Heart right ventricle (tissue), 16 donors: ENCODE data around the gene EIPR1. TPM values are rescaled to one million over a fixed set of nuclear protein-coding genes. Genes with fewer than 3 reads are reported as not detected.

ENCODE experiments used
- ATAC-seq, 8 donors: fragments of 200-7000 bp; cut with Tn5 transposase; one replicate each; pipeline ENCODE4 v1.9.1; 2020; ENCODE audit warnings: mild to moderate bottlenecking in 8 of 8, moderate library complexity in 8 of 8, moderate number of reproducible peaks in 1 of 8
- DNase-seq, 2 donors: peaks; one replicate each; pipeline ENCODE4 v3.0.0-alpha.2; 2020
- H3K27ac ChIP-seq, 10 donors: fragments of 200-600 bp; sonication (generic) in 2 of 10; one replicate each; pipeline versions ENCODE4 v1.5.0 to v1.8.0; 2020 to 2022; ENCODE audit warnings: mild to moderate bottlenecking in 3 of 10
- H3K27me3 ChIP-seq, 7 donors: fragments of 200-600 bp; one replicate each; pipeline ENCODE4 v1.8.0; 2021 to 2022; ENCODE audit warnings: mild to moderate bottlenecking in 2 of 7
- H3K36me3 ChIP-seq, 9 donors: fragments of 200-600 bp; sonication (generic) in 1 of 9; one replicate each; pipeline versions ENCODE4 v1.5.0 to v1.8.0; 2020 to 2022; ENCODE audit warnings: mild to moderate bottlenecking in 2 of 9
- H3K4me1 ChIP-seq, 9 donors: fragments of 200-600 bp; sonication (generic) in 1 of 9; one replicate each; pipeline versions ENCODE4 v1.5.0 to v1.8.0; 2020 to 2022; ENCODE audit warnings: mild to moderate bottlenecking in 4 of 9
- H3K4me3 ChIP-seq, 10 donors: fragments of 200-600 bp; sonication (generic) in 2 of 10; one replicate each; pipeline versions ENCODE4 v1.5.0 to v1.8.0; 2020 to 2022; ENCODE audit warnings: mild to moderate bottlenecking in 7 of 10, moderate library complexity in 2 of 10
- H3K9me3 ChIP-seq, 11 donors: fragments of 200-600 bp in 10 of 11; sonication (generic) in 2 of 11; one replicate each; pipeline versions ENCODE4 v1.5.0 to v1.8.0; 2013 to 2022; ENCODE audit warnings: mild to moderate bottlenecking in 2 of 11, control low read depth in 1 of 11, moderate library complexity in 1 of 11
- WGBS, 2 donors: extraction: QIAGEN DNeasy Blood & Tissue Kit; methylation state at CpG; one replicate each; pipeline ENCODE4 v1.1.7; 2013; ENCODE audit warnings: inconsistent platforms in 1 of 2; 5-methylcytosine and 5-hydroxymethylcytosine counted together
- intact Hi-C, 10 donors: fragments of 100-400 bp; cut with DNase I; formaldehyde crosslinking; loops; one replicate each; pipeline versions ENCODE4 v1.11.1 to v1.14.2; 2022
- polyA plus RNA-seq, 2 donors: library from polyadenylated mRNA; stranded (reverse); fragments of 200-250 nt; gene quantifications; one replicate each; pipeline ENCODE4 v1.2.3, GENCODE V29; 2013
- total RNA-seq, 10 donors: library from RNA; stranded (reverse); fragmentation: NEBNext Ultra II Directional in 3 of 10; extraction: Animal tissue kit (Norgen Biotek cat#: 25700) in 3 of 10; gene quantifications; one replicate each; pipeline versions ENCODE4 v1.2.1 to v1.2.4, GENCODE V29; 2021 to 2023
- TF ChIP-seq, protein P1 (sequence below), 9 donors: fragments of 200-600 bp; sonication (generic) in 2 of 9; IDR thresholded peaks; one replicate each; pipeline versions ENCODE4 v1.5.0 to v1.8.0; 2021 to 2022; ENCODE audit warnings: antibody characterized with exemption in 9 of 9, mild to moderate bottlenecking in 5 of 9, moderate library complexity in 1 of 9
- donor health status: Arrhythmogenic right ventricular cardiomyopathy.
- donor health status: ischemic (EF 13 %, LVEDD 7.1; RV severe dilation, severe dysfunction).
- donor health status: healthy with polysubstance abuse.
- donor health status: DM: no; HTN: yes; CAD: no.
- donor health status: DM: no; HTN: no; CAD: no.
- donor health status: ischemic (EF 25% LVEDD 6.9; RV normal size, moderate dysfunction).
- donor health status: ischemic (EF 25% LVEDD 5.7; RV mildly dilated, moderate dysfunction).
- donor health status: healthy.
- donor health status: DM: yes; HTN: yes; CAD: no.
- donor health status: Ischemic cardiomyopathy.
- donor health status: ischemic (EF 35%, LVEDD 5.7; RV mildly dilated, moderate dysfunction).
- donor health status: nonischemic (EF 11% LVEDD 7.7; RV severe dilation, severe dysfunction).
- donor health status: DM: yes; HTN: yes; CAD: no.
- donor health status: PGD.
- donor health status: ischemic (EF 29% LVEDD 5.4; RV normal size, mild dysfunction).
- donor health status: nonischemic (EF 23%, LVEDD 6.1; RV moderate dilation, normal function).

Gene EIPR1
- total and polyA plus RNA-seq, 12 donors: 6.8 to 22.3 (median 12.0) TPM

DNA sequence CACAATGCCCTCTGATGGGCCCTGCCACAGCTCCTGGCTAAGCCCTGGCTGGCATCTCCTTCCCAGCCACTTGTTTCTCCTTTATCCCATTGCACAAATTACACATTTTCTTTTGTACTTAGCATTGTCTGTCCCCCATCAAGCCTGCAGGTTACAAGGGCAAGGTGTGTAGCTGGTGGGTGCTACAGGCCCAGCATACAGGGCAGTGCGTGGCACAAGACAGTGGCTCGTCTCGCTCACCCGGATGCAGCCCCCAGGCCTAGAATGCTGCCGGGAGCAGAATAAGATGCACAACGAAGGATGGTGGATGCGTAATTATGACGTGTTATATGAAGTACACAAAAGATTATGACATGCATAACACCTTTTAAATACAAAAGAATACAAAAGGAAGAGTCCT, 87.6 kb downstream of the EIPR1 start:
- H3K4me3 ChIP-seq: no peak overlapping the region
- no peak for ATAC-seq
- H3K36me3 ChIP-seq: no peaks in the 10 kb centered on the region
- intact Hi-C loops: loop anchor here in 1 of 10 donors (10.0 kb wide), 1 partner anchor 275 kb away; no protein-coding TSS in a partner anchor
- no peaks in the 10 kb centered on the region for H3K4me1 ChIP-seq
- no peaks in the 10 kb centered on the region for H3K9me3 ChIP-seq
- no peak overlapping the region for H3K27ac ChIP-seq
- WGBS, 2 donors: 96 to 98% methylated on average over 8 of the region's 8 CpGs
- TF ChIP-seq, protein P1, sequence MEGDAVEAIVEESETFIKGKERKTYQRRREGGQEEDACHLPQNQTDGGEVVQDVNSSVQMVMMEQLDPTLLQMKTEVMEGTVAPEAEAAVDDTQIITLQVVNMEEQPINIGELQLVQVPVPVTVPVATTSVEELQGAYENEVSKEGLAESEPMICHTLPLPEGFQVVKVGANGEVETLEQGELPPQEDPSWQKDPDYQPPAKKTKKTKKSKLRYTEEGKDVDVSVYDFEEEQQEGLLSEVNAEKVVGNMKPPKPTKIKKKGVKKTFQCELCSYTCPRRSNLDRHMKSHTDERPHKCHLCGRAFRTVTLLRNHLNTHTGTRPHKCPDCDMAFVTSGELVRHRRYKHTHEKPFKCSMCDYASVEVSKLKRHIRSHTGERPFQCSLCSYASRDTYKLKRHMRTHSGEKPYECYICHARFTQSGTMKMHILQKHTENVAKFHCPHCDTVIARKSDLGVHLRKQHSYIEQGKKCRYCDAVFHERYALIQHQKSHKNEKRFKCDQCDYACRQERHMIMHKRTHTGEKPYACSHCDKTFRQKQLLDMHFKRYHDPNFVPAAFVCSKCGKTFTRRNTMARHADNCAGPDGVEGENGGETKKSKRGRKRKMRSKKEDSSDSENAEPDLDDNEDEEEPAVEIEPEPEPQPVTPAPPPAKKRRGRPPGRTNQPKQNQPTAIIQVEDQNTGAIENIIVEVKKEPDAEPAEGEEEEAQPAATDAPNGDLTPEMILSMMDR (IDR thresholded peaks at IDR 0.05): no peak
- no peaks in the 10 kb centered on the region for H3K27me3 ChIP-seq
- DNase-seq: no peak

DNA sequence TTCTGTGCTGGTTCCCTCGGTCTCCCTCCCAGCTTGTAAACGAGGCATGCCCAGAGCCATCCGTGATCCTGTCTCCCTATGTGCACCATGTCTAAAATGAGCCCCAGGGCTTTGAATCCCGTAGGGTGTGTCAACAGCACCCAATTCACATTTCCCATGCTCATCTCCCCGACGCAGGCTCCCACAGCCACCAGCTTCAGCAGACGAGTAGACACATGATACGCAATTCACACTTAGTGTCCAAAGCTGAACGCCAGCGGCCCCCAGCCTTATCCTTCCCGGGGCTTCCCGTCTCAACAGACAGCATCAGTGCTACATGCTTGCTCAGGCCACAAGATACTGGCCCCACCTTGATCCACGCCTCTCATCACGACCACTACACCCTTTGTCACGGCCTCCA, 88.1 kb downstream of the EIPR1 start:
- TF ChIP-seq, protein P1 (IDR thresholded peaks at IDR 0.05): no peak
- Histone ChIP-seq H3K27ac (no peak overlapping the region), H3K4me1 (no peaks in the 10 kb centered on the region), H3K4me3 (no peak overlapping the region), H3K27me3 (no peaks in the 10 kb centered on the region), H3K36me3 (no peaks in the 10 kb centered on the region), H3K9me3 (no peaks in the 10 kb centered on the region)
- WGBS, 2 donors: 96 to 97% methylated on average over 15 of the region's 15 CpGs
- no peak for DNase-seq
- intact Hi-C loops: no loop called here
- no peak for ATAC-seq

DNA sequence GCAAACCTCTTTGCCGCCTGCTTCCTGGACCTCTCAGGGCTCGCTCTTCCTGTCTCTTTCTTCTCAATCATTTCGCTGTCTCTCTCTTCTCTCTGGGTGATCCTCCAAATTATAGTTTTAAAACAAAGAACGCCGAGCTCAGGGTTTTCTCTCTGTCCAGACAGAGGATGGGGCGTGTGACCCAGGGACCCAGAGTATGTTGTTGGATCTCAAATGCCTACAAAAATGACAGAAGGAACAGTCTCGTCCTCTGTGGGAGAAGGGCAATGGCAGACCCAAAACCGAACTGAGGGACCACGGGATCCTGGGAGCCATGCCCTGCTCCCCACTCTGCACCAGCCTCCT, 88.5 kb downstream of the EIPR1 start:
- WGBS, 2 donors: 94 to 95% methylated on average over 9 of the region's 9 CpGs
- Histone ChIP-seq H3K4me3 (no peak overlapping the region), H3K27me3 (no peaks in the 10 kb centered on the region), H3K9me3 (no peaks in the 10 kb centered on the region), H3K27ac (no peak overlapping the region), H3K4me1 (no peaks in the 10 kb centered on the region), H3K36me3 (no peaks in the 10 kb centered on the region)
- DNase-seq (no peak), ATAC-seq (no peak)
- TF ChIP-seq, protein P1 (IDR thresholded peaks at IDR 0.05): no peak
- intact Hi-C loops: no loop called here

DNA sequence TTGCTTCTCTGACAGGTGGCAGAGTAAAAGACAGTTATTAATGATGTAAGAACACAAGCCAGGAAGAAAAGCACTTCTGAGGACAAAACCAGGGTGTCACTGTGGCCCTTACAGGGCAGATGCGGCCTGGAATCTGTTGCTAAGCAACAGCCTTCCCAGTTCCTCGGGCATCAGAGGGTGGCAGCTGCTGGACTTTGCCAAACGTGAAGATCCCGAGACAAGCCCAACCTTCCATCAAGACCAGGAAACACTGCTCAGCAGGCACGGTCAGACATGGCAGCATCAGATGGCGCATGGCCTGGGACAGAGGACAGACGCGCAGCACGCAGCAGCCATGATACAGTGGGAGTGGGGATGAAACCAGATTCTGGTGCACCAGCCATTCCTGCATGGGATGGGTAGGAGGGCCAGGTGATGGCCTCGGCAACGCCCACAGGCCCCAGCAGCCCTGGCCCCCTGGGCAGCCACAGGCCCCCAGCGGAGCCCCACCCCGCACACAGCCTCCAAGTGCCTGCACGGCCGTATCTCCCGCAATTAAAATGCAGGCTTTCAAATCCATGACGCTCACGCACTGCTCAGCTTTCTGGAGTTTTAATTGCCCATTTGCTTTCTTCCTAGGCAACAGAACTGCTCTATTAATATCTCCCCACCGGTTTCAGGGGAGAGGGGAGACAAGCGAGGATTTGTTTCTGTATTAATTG, 89.0 kb downstream of the EIPR1 start:
- no peak overlapping the region for H3K27ac ChIP-seq
- intact Hi-C loops: no loop called here
- H3K4me3 ChIP-seq: no peak overlapping the region
- no peaks in the 10 kb centered on the region for H3K4me1 ChIP-seq
- no peaks in the 10 kb centered on the region for H3K9me3 ChIP-seq
- 91 to 93% methylated on average over 20 of the region's 20 CpGs for whole genome bisulfite sequencing, 2 donors
- ATAC-seq (no peak), DNase-seq (no peak)
- TF ChIP-seq, protein P1 (IDR thresholded peaks at IDR 0.05): no peak
- H3K36me3 ChIP-seq: no peaks in the 10 kb centered on the region
- no peaks in the 10 kb centered on the region for H3K27me3 ChIP-seq
